Natural killer cell (primary cell): ENCODE data around the gene ECE1. TPM values are rescaled to one million over a fixed set of nuclear protein-coding genes. Genes with fewer than 3 reads are reported as not detected.
"Not testable (repeated sequence)": the region's sequence is repeated elsewhere in the genome, so short reads cannot be mapped to it uniquely, and the experiment has no call there.

ENCODE experiments used
- ATAC-seq, 3 donors: fragments of 150-1000 bp in 2 of 3; fragments of 200-7000 bp in 1 of 3; cut with Tn5 transposase; 1 replicate in 1 of 3; 2 replicates in 2 of 3; pipeline ENCODE4 v1.10.0; 2021; ENCODE audit warnings: mild to moderate bottlenecking in 2 of 3, moderate library complexity in 2 of 3
- DNase-seq, 2 donors: peaks; one replicate each; pipeline versions ENCODE4 v3.0.0 to v3.0.0-alpha.2; 2013 to 2021; ENCODE audit warnings: mixed read lengths in 1 of 2
- H3K27ac ChIP-seq: one replicate; pipeline ENCODE4 v1.5.1; 2013; ENCODE audit warnings: mild to moderate bottlenecking, low read length
- H3K27me3 ChIP-seq: one replicate; pipeline ENCODE4 v1.6.1; 2013; ENCODE audit warnings: low read length; ENCODE audit not compliant: control insufficient read depth, insufficient read depth
- H3K36me3 ChIP-seq: one replicate; pipeline ENCODE4 v1.6.1; 2013; ENCODE audit warnings: low read length; ENCODE audit not compliant: control insufficient read depth, insufficient read depth
- H3K4me1 ChIP-seq: one replicate; pipeline ENCODE4 v1.6.1; 2013; ENCODE audit warnings: low read length; ENCODE audit not compliant: control insufficient read depth, insufficient read depth
- H3K4me3 ChIP-seq: one replicate; pipeline ENCODE4 v1.5.1; 2013; ENCODE audit warnings: low read length
- H3K9me3 ChIP-seq: one replicate; pipeline ENCODE4 v1.6.1; 2013; ENCODE audit warnings: low read length; ENCODE audit not compliant: control insufficient read depth, insufficient read depth
- H3K27ac Mint-ChIP-seq, 2 donors: one replicate each; pipeline ENCODE4 v1.8.0; 2022; ENCODE audit warnings: mild to moderate bottlenecking in 2 of 2, mixed read lengths in 2 of 2, moderate library complexity in 1 of 2
- H3K27me3 Mint-ChIP-seq, 2 donors: one replicate each; pipeline ENCODE4 v1.8.0; 2022; ENCODE audit warnings: low read depth in 2 of 2, mixed read lengths in 2 of 2
- H3K36me3 Mint-ChIP-seq: one replicate; pipeline ENCODE4 v1.8.0; 2022; ENCODE audit warnings: mixed read lengths
- H3K4me1 Mint-ChIP-seq, 2 donors: one replicate each; pipeline ENCODE4 v1.8.0; 2022; ENCODE audit warnings: mixed read lengths in 2 of 2
- H3K4me3 Mint-ChIP-seq: one replicate; pipeline ENCODE4 v1.8.0; 2022; ENCODE audit warnings: mild to moderate bottlenecking, moderate library complexity, mixed read lengths
- H3K9me3 Mint-ChIP-seq, 2 donors: one replicate each; pipeline ENCODE4 v1.8.0; 2022; ENCODE audit warnings: mixed read lengths in 2 of 2
- CTCF ChIP-seq: fragments of 200-600 bp; IDR thresholded peaks from one replicate; pipeline ENCODE4 v1.8.0; 2022; ENCODE audit warnings: antibody characterized with exemption
- WGBS: methylation state at CpG from one replicate; pipeline ENCODE4 v1.1.7; 2013; ENCODE audit warnings: missing lambda C conversion rate; ENCODE audit not compliant: insufficient coverage; 5-methylcytosine and 5-hydroxymethylcytosine counted together
- intact Hi-C: fragments of 100-400 bp; cut with micrococcal nuclease; formaldehyde crosslinking; loops from one replicate; pipeline ENCODE4 v1.14.2; 2022
- total RNA-seq, 4 donors: library from RNA; stranded (reverse); fragments of 120-200 nt in 1 of 4; gene quantifications; one replicate each; pipeline versions ENCODE4 v1.2.3 to v1.2.4, GENCODE V29; 2013 to 2022

ECE1 gene
- total RNA-seq, 3 donors from 2014 or later (not counting 1 experiment from before 2014, with no cell fraction given): 47.2 to 70.1 (median 50.7) TPM

DNA sequence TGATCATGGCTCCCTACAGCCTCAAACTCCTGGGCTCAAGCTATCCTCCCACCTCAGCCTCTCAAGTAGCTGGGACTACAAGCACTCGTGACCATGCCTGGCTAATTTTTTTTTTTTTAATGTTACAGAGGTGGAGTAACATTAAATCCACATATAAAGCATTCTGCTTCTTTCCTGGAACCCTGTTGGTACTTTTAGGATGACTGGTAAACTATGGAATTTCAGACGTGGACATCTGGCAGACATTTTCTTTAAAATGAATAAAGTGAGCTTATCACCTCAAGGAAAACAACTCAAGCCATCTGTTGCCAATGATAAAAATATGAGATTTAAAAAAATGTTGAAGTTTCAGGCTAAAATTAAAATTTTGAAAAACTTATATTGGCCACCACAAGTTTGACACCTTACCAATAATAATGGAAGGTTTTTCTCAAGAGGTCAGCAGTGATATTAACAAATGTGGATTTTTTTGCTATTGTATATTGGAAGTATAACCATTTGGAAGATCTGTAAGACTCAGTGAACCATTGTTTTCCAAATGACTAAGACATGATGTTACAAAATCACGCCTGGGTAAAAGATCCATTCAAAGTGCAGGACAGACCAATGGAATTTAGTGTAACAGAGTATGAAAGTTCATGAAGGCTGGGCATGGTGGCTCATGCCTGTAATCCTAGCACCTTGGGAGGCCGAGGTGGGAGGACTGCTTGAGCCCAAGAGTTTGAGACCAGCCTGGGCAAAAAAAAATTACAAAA is 60.8 kb downstream of the ECE1 start:
- H3K9me3 Mint-ChIP-seq: no peaks in the 10 kb centered on the region
- no peak overlapping the region for H3K27ac Mint-ChIP-seq
- H3K4me3 Mint-ChIP-seq: no peak overlapping the region
- Histone ChIP-seq H3K4me3 (no peak overlapping the region), H3K36me3 (peaks cover 40% of the 10 kb centered on the region), H3K9me3 (no peaks in the 10 kb centered on the region), H3K27ac (no peak overlapping the region), H3K27me3 (no peaks in the 10 kb centered on the region), H3K4me1 (no peaks in the 10 kb centered on the region)
- ATAC-seq: no peak
- TF ChIP-seq CTCF: no peak
- no peak for DNase-seq
- intact Hi-C loops: no loop called here
- WGBS: 100% methylated on average over 2 of the region's 4 CpGs
- H3K27me3 Mint-ChIP-seq: no peaks in the 10 kb centered on the region
- H3K36me3 Mint-ChIP-seq: peaks cover 4% of the 10 kb centered on the region
- H3K4me1 Mint-ChIP-seq: no peaks in the 10 kb centered on the region

DNA sequence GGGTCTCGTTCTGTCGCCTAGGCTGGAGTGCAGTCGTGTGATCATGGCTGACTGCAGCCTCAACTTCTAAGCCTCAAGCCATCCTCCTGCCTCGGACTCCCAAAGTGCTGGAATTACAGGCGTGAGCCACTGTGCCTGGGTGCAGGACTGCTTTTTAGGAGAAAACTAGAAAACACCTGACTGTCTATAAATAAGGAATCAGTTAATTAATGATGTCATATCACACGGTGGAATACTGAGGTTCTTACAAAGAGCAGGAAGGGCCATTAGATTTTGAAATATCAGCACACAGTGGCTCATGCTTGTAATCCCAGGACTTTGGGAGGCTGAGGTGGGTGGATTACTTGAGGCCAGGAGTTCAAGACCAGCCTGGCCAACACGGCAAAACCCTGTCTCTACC is 62.0 kb downstream of the ECE1 start:
- H3K36me3 ChIP-seq: peaks cover 47% of the 10 kb centered on the region
- H3K27me3 ChIP-seq, H3K4me1 ChIP-seq, intact Hi-C loops, H3K9me3 Mint-ChIP-seq, H3K27me3 Mint-ChIP-seq, H3K4me3 ChIP-seq, H3K27ac ChIP-seq, H3K4me1 Mint-ChIP-seq, DNase-seq, H3K4me3 Mint-ChIP-seq, ATAC-seq, H3K27ac Mint-ChIP-seq, H3K9me3 ChIP-seq: not testable (repeated sequence)
- WGBS: over 99% methylated on average over 6 of the region's 7 CpGs
- H3K36me3 Mint-ChIP-seq: peaks cover 12% of the 10 kb centered on the region

DNA sequence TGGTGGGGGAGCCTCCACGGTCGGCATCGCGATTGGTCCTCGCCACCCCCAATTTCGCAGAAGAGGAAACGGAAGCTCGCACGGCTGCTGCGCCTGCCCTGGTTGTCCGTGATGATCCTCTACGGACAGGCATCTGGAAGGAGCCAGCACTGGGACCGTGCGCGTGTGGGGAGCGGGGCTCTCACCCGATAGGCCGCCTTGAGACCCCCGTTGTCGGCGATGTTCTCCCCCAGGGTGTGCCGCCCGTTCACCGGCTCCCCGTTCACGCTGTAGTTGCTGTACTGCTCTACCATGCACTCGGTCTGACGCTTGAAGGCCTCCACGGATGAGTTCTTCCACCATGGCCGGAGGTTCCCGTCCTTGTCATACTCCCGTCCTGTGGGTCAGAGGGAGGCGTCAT is 65.2 kb downstream of the ECE1 start:
- DNase-seq: no peak
- Histone ChIP-seq H3K9me3 (no peaks in the 10 kb centered on the region), H3K27me3 (no peaks in the 10 kb centered on the region), H3K27ac (no peak overlapping the region), H3K4me1 (no peaks in the 10 kb centered on the region), H3K4me3 (no peak overlapping the region), H3K36me3 (peaks cover 47% of the 10 kb centered on the region)
- intact Hi-C loops: no loop called here
- no peaks in the 10 kb centered on the region for H3K9me3 Mint-ChIP-seq
- no peaks in the 10 kb centered on the region for H3K27me3 Mint-ChIP-seq
- ATAC-seq: no peak
- H3K4me1 Mint-ChIP-seq: no peaks in the 10 kb centered on the region
- no peak overlapping the region for H3K4me3 Mint-ChIP-seq
- no peak for TF ChIP-seq CTCF
- peaks cover 12% of the 10 kb centered on the region for H3K36me3 Mint-ChIP-seq
- 99% methylated on average over 33 of the region's 33 CpGs for WGBS
- H3K27ac Mint-ChIP-seq: no peak overlapping the region

DNA sequence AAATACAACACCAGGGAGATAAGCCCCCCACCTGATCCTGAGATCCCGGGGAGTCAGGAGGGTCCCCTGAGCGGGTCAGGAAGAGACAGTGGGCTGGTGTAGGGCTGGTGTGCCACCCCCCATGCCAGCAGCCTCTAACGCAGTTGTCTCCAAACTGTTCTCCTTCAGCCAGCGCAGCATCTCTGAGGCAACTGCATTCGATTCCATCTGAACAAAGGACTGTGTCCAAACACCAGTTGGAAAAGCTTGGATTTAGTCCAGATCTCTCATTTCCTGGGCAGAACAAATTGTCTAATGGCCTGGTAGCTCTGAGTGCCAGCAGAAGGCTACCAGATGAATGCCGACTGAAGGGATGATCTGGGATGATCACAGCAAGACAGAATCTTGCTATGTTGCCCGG is 69.4 kb downstream of the ECE1 start:
- Mint-ChIP-seq H3K27me3 (no peaks in the 10 kb centered on the region), H3K27ac (no peak overlapping the region), H3K9me3 (no peaks in the 10 kb centered on the region), H3K36me3 (peaks cover 12% of the 10 kb centered on the region), H3K4me1 (peaks cover 0 to 5% of the 10 kb centered on the region in 2 donors), H3K4me3 (no peak overlapping the region)
- no peaks in the 10 kb centered on the region for H3K9me3 ChIP-seq
- H3K36me3 ChIP-seq: peaks cover 42% of the 10 kb centered on the region
- no peak for TF ChIP-seq CTCF
- no peak overlapping the region for H3K27ac ChIP-seq
- no peak for ATAC-seq
- 95% methylated on average over 7 of the region's 7 CpGs for WGBS
- intact Hi-C loops: no loop called here
- H3K4me1 ChIP-seq: no peaks in the 10 kb centered on the region
- DNase-seq: no peak
- no peak overlapping the region for H3K4me3 ChIP-seq
- no peaks in the 10 kb centered on the region for H3K27me3 ChIP-seq
